HG02970 (cell line): ENCODE measurements around the gene LRAT.

Experiments used
- ATAC-seq: cut with Tn5 transposase; IDR thresholded peaks from one replicate; pipeline ENCODE4 v1.9.1; 2021; ENCODE audit warnings: mild to moderate bottlenecking, moderate library complexity, moderate number of reproducible peaks; ENCODE audit not compliant: unreplicated experiment, low FRiP score

LRAT gene

GRCh38 chr4:154757713-154758112 lies 13.9 kb downstream of the LRAT start:
- ATAC-seq, result no peak

GRCh38 chr4:154760895-154761294 lies 17.1 kb downstream of the LRAT start:
- no peak for ATAC-seq

GRCh38 chr4:154778264-154778663 lies 34.5 kb downstream of the LRAT start:
- ATAC-seq, result no peak

GRCh38 chr4:154779362-154779947 lies 35.7 kb downstream of the LRAT start:
- ATAC-seq, result no peak

GRCh38 chr4:154781126-154781982 lies 37.6 kb downstream of the LRAT start, which contains the start of gene RBM46:
RBM46 (plus strand) TSS chr4:154781272; CDS start chr4:154796753, 15,481 bp downstream.
- no peak for ATAC-seq

GRCh38 chr4:154781983-154782293 lies 38.1 kb downstream of the LRAT start:
- no peak for ATAC-seq
